ENCODE results near the gene GADD45B.

- no peak for TF ChIP-seq CTCF (conservative IDR thresholded peaks at IDR 0.05)
- no peak for TF ChIP-seq EZH2 (IDR thresholded peaks at IDR 0.05; ENCODE audit: low read depth)
These were observed 49.1 kb upstream of the GADD45B start for GRCh38 chr19:2426611-2427428.
